Upper lobe of right lung (tissue), 1 donor: ENCODE results near the gene DAB2. TPM values are rescaled to one million over a fixed set of nuclear protein-coding genes. Genes with fewer than 3 reads are reported as not detected.

Experiments
- ATAC-seq: fragments of 200-7000 bp; cut with Tn5 transposase; one replicate; pipeline ENCODE4 v1.9.1; 2020; ENCODE audit warnings: mild to moderate bottlenecking, moderate library complexity
- DNase-seq: peaks from one replicate; pipeline ENCODE4 v3.0.0-alpha.2; 2020
- H3K27ac ChIP-seq: fragments of 200-600 bp; one replicate; pipeline ENCODE4 v1.8.0; 2022
- H3K27me3 ChIP-seq: fragments of 200-600 bp; one replicate; pipeline ENCODE4 v1.8.0; 2022; ENCODE audit warnings: mild to moderate bottlenecking
- H3K36me3 ChIP-seq: fragments of 200-600 bp; one replicate; pipeline ENCODE4 v1.8.0; 2022
- H3K4me1 ChIP-seq: fragments of 200-600 bp; one replicate; pipeline ENCODE4 v1.8.0; 2022
- H3K4me3 ChIP-seq: fragments of 200-600 bp; one replicate; pipeline ENCODE4 v1.8.0; 2022; ENCODE audit warnings: mild to moderate bottlenecking
- H3K9me3 ChIP-seq: fragments of 200-600 bp; one replicate; pipeline ENCODE4 v1.8.0; 2022
- intact Hi-C: fragments of 100-400 bp; cut with DNase I; formaldehyde crosslinking; loops from one replicate; pipeline ENCODE4 v1.11.0; 2022
- total RNA-seq: library from RNA; stranded (reverse); fragmentation: NEBNext Ultra II Directional; extraction: Animal tissue kit (Norgen Biotek cat#: 25700); gene quantifications from one replicate; pipeline ENCODE4 v1.2.1, GENCODE V29; 2021
- TF ChIP-seq, protein P1 (sequence below): fragments of 200-600 bp; IDR thresholded peaks from one replicate; pipeline ENCODE4 v1.8.0; 2022; ENCODE audit warnings: antibody characterized with exemption
- donor health status: DM: no; HTN: yes; CAD: no; lungs with severe emphysema.

DAB2 gene
- total RNA-seq, 1 donor from 2014 or later = 145 TPM

DNA sequence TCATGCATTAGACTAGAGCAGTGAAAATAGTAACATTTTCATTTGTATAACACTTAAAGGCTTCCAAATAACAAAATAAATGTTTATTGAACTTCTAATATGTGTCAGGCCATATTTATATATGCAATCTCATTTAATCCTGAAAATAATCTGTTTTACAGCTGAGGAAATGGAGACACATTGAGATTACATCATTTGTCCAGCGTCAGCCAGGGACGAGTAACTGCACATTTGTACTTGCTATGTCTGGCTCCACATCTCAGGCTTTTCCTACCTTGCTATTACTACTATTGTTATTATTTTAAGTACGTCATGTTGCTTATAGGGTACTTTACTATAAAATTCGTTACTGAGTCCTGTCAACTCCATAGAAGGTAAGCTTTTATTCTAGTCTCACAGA lies 56.7 kb downstream of the DAB2 start:
- ATAC-seq (no peak), DNase-seq (no peak)
- H3K4me3 ChIP-seq = no peak overlapping the region
- no peak overlapping the region for H3K27ac ChIP-seq
- TF ChIP-seq, protein P1, sequence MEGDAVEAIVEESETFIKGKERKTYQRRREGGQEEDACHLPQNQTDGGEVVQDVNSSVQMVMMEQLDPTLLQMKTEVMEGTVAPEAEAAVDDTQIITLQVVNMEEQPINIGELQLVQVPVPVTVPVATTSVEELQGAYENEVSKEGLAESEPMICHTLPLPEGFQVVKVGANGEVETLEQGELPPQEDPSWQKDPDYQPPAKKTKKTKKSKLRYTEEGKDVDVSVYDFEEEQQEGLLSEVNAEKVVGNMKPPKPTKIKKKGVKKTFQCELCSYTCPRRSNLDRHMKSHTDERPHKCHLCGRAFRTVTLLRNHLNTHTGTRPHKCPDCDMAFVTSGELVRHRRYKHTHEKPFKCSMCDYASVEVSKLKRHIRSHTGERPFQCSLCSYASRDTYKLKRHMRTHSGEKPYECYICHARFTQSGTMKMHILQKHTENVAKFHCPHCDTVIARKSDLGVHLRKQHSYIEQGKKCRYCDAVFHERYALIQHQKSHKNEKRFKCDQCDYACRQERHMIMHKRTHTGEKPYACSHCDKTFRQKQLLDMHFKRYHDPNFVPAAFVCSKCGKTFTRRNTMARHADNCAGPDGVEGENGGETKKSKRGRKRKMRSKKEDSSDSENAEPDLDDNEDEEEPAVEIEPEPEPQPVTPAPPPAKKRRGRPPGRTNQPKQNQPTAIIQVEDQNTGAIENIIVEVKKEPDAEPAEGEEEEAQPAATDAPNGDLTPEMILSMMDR = no peak
- H3K36me3 ChIP-seq = peaks cover 25% of the 10 kb centered on the region
- H3K4me1 ChIP-seq = no peaks in the 10 kb centered on the region
- no peaks in the 10 kb centered on the region for H3K27me3 ChIP-seq
- intact Hi-C loops = no loop called here
- H3K9me3 ChIP-seq = no peaks in the 10 kb centered on the region

DNA sequence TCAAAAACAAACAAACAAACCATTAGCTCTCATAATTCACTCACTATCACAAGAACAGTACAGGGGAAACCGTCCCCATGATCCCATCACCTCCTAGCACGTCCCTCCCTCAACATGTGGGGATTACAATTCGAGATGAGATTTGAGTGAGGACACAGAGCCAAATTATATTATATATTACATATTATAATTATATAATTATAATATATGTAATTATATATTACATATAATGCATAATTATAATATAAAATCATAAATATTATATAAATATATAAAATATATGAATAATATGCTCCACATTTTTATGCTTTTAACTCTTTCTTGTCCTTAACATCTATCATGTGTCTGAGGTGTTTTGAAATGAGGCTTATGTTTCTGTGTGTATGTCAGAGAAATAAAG lies 57.1 kb downstream of the DAB2 start:
- H3K27ac ChIP-seq = no peak overlapping the region
- no peak overlapping the region for H3K4me3 ChIP-seq
- no peaks in the 10 kb centered on the region for H3K9me3 ChIP-seq
- no peaks in the 10 kb centered on the region for H3K4me1 ChIP-seq
- TF ChIP-seq, protein P1 = no peak
- H3K36me3 ChIP-seq = peaks cover 21% of the 10 kb centered on the region
- DNase-seq (no peak), ATAC-seq (no peak)
- no peaks in the 10 kb centered on the region for H3K27me3 ChIP-seq
- intact Hi-C loops = no loop called here

DNA sequence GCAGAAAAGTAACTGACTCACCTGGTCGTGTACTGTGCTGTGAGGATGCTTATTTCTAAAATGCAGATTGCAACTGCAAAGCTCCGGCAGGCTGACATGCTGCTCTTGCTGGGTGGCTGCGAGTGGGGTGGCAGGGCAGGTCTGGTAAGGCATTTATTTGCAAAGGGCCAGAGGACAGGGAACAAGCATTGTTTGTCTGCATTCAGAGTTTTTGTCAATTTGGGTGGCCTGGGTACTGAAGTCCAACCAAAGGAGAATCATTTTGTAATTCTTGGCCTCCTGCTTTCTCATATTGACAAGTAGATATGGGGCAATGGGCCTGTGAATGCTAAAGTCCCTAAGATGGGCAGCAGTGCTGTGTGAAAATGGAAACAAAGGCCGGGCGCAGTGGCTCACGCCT lies 60.4 kb downstream of the DAB2 start, which contains the start of gene C9:
Gene C9 (minus strand): TSS at position 129 of the 400 bp plus-strand sequence. CDS start 31 bp downstream, at position 98.
- no peaks in the 10 kb centered on the region for H3K36me3 ChIP-seq
- TF ChIP-seq, protein P1 = no peak
- H3K4me3 ChIP-seq = no peak within 1 kb of the TSS
- no peak for ATAC-seq
- H3K27ac ChIP-seq = no peak within 1 kb of the TSS
- no peaks in the 10 kb centered on the region for H3K4me1 ChIP-seq
- intact Hi-C loops = no loop called here
- no peak for DNase-seq
- H3K27me3 ChIP-seq = no peaks in the 10 kb centered on the region
- H3K9me3 ChIP-seq = no peaks in the 10 kb centered on the region

DNA sequence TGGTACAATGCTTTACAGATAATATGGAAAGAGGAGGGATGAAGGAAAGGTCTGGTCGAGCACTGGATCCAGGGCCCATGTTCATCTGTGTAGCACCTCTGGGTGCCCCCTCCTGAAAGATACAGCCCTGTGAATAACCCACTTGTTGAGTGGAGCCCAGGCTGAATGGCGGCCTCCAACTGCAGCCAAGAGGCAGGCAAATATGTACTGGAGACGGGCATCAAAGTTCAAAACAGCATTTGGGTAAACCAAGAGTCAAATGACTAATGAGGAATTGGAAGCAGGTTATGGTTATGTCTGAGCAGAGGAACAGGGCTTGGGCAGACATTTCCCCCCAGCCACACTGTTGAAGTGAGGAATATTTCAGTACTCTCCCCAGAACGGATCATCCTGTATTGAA lies 61.6 kb downstream of the DAB2 start:
- intact Hi-C loops = no loop called here
- no peaks in the 10 kb centered on the region for H3K27me3 ChIP-seq
- no peaks in the 10 kb centered on the region for H3K9me3 ChIP-seq
- no peak for ATAC-seq
- DNase-seq = no peak
- H3K36me3 ChIP-seq = no peaks in the 10 kb centered on the region
- H3K4me3 ChIP-seq = no peak overlapping the region
- no peak overlapping the region for H3K27ac ChIP-seq
- TF ChIP-seq, protein P1 = no peak
- H3K4me1 ChIP-seq = no peaks in the 10 kb centered on the region

DNA sequence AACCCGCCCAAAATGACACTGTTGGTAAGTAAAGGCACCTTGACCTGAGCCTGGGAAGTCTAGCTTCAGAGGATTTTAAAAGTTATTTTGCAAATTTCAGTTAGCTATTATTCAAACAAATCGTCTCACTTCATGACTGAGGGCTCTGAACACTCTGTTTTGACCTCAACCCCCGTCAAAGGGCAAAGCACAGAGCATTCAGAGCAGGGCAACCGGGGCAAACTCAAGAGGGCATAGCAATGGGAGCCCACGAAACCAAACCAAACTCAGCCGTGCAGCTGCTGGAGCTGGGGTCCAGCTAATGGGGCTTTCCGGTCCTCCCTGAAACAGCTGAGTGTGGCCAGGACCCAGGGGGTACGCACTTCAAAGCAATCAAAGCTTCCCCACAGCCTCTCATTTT lies 62.1 kb downstream of the DAB2 start:
- ATAC-seq = no peak
- Histone ChIP-seq H3K27me3 (no peaks in the 10 kb centered on the region), H3K27ac (no peak overlapping the region), H3K36me3 (no peaks in the 10 kb centered on the region), H3K4me1 (no peaks in the 10 kb centered on the region), H3K4me3 (no peak overlapping the region), H3K9me3 (no peaks in the 10 kb centered on the region)
- DNase-seq = no peak
- intact Hi-C loops = no loop called here
- TF ChIP-seq, protein P1 = no peak

- H3K4me1 ChIP-seq = no peaks in the 10 kb centered on the region
- no peaks in the 10 kb centered on the region for H3K36me3 ChIP-seq
- H3K27ac ChIP-seq = no peak overlapping the region
- TF ChIP-seq, protein P1 = no peak
- H3K4me3 ChIP-seq = no peak overlapping the region
- no peak for ATAC-seq
- DNase-seq = no peak
- intact Hi-C loops = no loop called here
- H3K9me3 ChIP-seq = no peaks in the 10 kb centered on the region
- no peaks in the 10 kb centered on the region for H3K27me3 ChIP-seq
Measured at GRCh38 chr5:39361306-39361705, 63.5 kb downstream of the DAB2 start.
